ENCODE results near the gene DEGS1.

The DEGS1 gene

DNA sequence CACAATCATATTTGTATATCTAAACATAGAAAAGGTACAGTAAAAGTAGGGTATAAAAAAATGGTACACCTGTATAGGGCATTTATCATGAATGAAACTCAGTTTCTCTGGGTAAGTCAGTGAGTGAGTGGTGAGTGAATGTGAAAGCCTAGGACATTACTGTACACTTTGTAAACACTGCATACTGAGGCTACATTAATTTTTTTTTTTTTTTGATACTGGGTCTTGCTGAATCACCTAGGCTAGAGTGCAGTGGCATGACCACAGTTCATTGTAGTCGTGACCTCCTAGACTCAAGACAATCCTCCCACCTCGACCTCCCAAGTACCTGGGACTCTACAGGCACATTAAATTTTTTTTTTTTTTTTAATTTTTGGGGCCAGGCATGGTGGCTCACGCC lies 41.3 kb upstream of the DEGS1 start:
- Histone ChIP-seq H3K4ac (ENCODE audit: low read length) (no peak overlapping the region), H3K36me3 (replicated peaks in 1 of 2; ENCODE audit: control insufficient read depth in 2 of 2, insufficient read depth in 2 of 2, low read length in 2 of 2) (peaks cover 3 to 57% of the 10 kb centered on the region in 2 donors), H3K9me3 (replicated peaks in 1 of 2; ENCODE audit: control insufficient read depth in 2 of 2, insufficient read depth in 1 of 2, low read depth in 1 of 2, low read length in 2 of 2) (no peaks in the 10 kb centered on the region), H2BK5ac (ENCODE audit: low read length) (no peak overlapping the region), H3K4me2 (ENCODE audit: insufficient read depth, low read length, poor library complexity, severe bottlenecking) (no peak overlapping the region), H4K8ac (ENCODE audit: low read depth, low read length) (no peak overlapping the region), H3K27me3 (ENCODE audit: control insufficient read depth in 3 of 3, insufficient read depth in 3 of 3, low read depth in 1 of 3, low read length in 3 of 3) (no peaks in the 10 kb centered on the region), H2AK5ac (ENCODE audit: low read depth, low read length) (no peak overlapping the region), H3K23ac (ENCODE audit: low read depth, low read length, poor library complexity) (no peak overlapping the region), H4K91ac (ENCODE audit: low read depth, low read length, poor library complexity) (no peak overlapping the region), H3K4me1 (ENCODE audit: control insufficient read depth in 2 of 2, insufficient read depth in 1 of 2, low read depth in 1 of 2, low read length in 2 of 2) (no peaks in the 10 kb centered on the region), H3K18ac (ENCODE audit: low read length) (no peak overlapping the region), H2BK120ac (ENCODE audit: low read depth, low read length) (no peak overlapping the region), H3K79me1 (ENCODE audit: low read depth, low read length) (peaks cover 1% of the 10 kb centered on the region), H3K4me3 (ENCODE audit: low read length in 2 of 2) (no peak overlapping the region), H3K27ac (replicated peaks; ENCODE audit: low read length) (no peak overlapping the region), H2BK15ac (ENCODE audit: low read length) (no peak overlapping the region), H3K14ac (ENCODE audit: low read length) (no peak overlapping the region), H2BK12ac (ENCODE audit: low read length) (no peak overlapping the region), H2AFZ (ENCODE audit: low read length) (no peak overlapping the region), H3K9ac (ENCODE audit: low read depth, low read length, poor library complexity) (no peak overlapping the region)
- no CpG with 5 or more reads among the region's 3 CpGs for WGBS, 2 donors (ENCODE audit: extremely low coverage in 2 of 2, insufficient read length in 2 of 2, insufficient replicate concordance in 1 of 2)
- DNase-seq (ENCODE audit: low spot score), result no peak

GRCh38 chr1:224149709-224150108 lies 33.3 kb upstream of the DEGS1 start:
- H3K9ac ChIP-seq (ENCODE audit: low read depth, low read length, poor library complexity), result no peak overlapping the region
- H3K36me3 ChIP-seq (replicated peaks in 1 of 2; ENCODE audit: control insufficient read depth in 2 of 2, insufficient read depth in 2 of 2, low read length in 2 of 2), result peaks cover 2 to 45% of the 10 kb centered on the region in 2 donors
- no peak overlapping the region for H3K4ac ChIP-seq (ENCODE audit: low read length)
- H2BK120ac ChIP-seq (ENCODE audit: low read depth, low read length), result no peak overlapping the region
- H3K14ac ChIP-seq (ENCODE audit: low read length), result no peak overlapping the region
- no peaks in the 10 kb centered on the region for H3K9me3 ChIP-seq (replicated peaks in 1 of 2; ENCODE audit: control insufficient read depth in 2 of 2, insufficient read depth in 1 of 2, low read depth in 1 of 2, low read length in 2 of 2)
- no peak overlapping the region for H3K18ac ChIP-seq (ENCODE audit: low read length)
- no peak overlapping the region for H2AK5ac ChIP-seq (ENCODE audit: low read depth, low read length)
- H4K91ac ChIP-seq (ENCODE audit: low read depth, low read length, poor library complexity), result no peak overlapping the region
- no peaks in the 10 kb centered on the region for H3K4me1 ChIP-seq (ENCODE audit: control insufficient read depth in 2 of 2, insufficient read depth in 1 of 2, low read depth in 1 of 2, low read length in 2 of 2)
- H3K27ac ChIP-seq (replicated peaks; ENCODE audit: low read length), result no peak overlapping the region
- no peak overlapping the region for H2AFZ ChIP-seq (ENCODE audit: low read length)
- H3K27me3 ChIP-seq (ENCODE audit: control insufficient read depth in 3 of 3, insufficient read depth in 3 of 3, low read depth in 1 of 3, low read length in 3 of 3), result no peaks in the 10 kb centered on the region
- no CpG with 5 or more reads among the region's 1 CpG for WGBS, 2 donors (ENCODE audit: extremely low coverage in 2 of 2, insufficient read length in 2 of 2, insufficient replicate concordance in 1 of 2)
- H2BK12ac ChIP-seq (ENCODE audit: low read length), result no peak overlapping the region
- H4K8ac ChIP-seq (ENCODE audit: low read depth, low read length), result no peak overlapping the region
- H3K4me3 ChIP-seq (ENCODE audit: low read length in 2 of 2), result no peak overlapping the region
- H2BK15ac ChIP-seq (ENCODE audit: low read length), result no peak overlapping the region
- H3K79me1 ChIP-seq (ENCODE audit: low read depth, low read length), result peaks cover 1% of the 10 kb centered on the region
- no peak overlapping the region for H3K23ac ChIP-seq (ENCODE audit: low read depth, low read length, poor library complexity)
- H3K4me2 ChIP-seq (ENCODE audit: insufficient read depth, low read length, poor library complexity, severe bottlenecking), result no peak overlapping the region
- no peak overlapping the region for H2BK5ac ChIP-seq (ENCODE audit: low read length)
- no peak for DNase-seq (ENCODE audit: low spot score)

- H3K9ac ChIP-seq (ENCODE audit: low read depth, low read length, poor library complexity), result no peak overlapping the region
- H4K8ac ChIP-seq (ENCODE audit: low read depth, low read length), result no peak overlapping the region
- no peak overlapping the region for H2AK5ac ChIP-seq (ENCODE audit: low read depth, low read length)
- H4K91ac ChIP-seq (ENCODE audit: low read depth, low read length, poor library complexity), result no peak overlapping the region
- no peaks in the 10 kb centered on the region for H3K4me1 ChIP-seq (ENCODE audit: control insufficient read depth in 2 of 2, insufficient read depth in 1 of 2, low read depth in 1 of 2, low read length in 2 of 2)
- H2BK120ac ChIP-seq (ENCODE audit: low read depth, low read length), result no peak overlapping the region
- no peak overlapping the region for H3K23ac ChIP-seq (ENCODE audit: low read depth, low read length, poor library complexity)
- no peaks in the 10 kb centered on the region for H3K9me3 ChIP-seq (replicated peaks in 1 of 2; ENCODE audit: control insufficient read depth in 2 of 2, insufficient read depth in 1 of 2, low read depth in 1 of 2, low read length in 2 of 2)
- no peak overlapping the region for H3K18ac ChIP-seq (ENCODE audit: low read length)
- peaks cover 1% of the 10 kb centered on the region for H3K79me1 ChIP-seq (ENCODE audit: low read depth, low read length)
- H2BK5ac ChIP-seq (ENCODE audit: low read length), result no peak overlapping the region
- H3K27me3 ChIP-seq (ENCODE audit: control insufficient read depth in 3 of 3, insufficient read depth in 3 of 3, low read depth in 1 of 3, low read length in 3 of 3), result no peaks in the 10 kb centered on the region
- H2BK15ac ChIP-seq (ENCODE audit: low read length), result no peak overlapping the region
- H3K36me3 ChIP-seq (replicated peaks in 1 of 2; ENCODE audit: control insufficient read depth in 2 of 2, insufficient read depth in 2 of 2, low read length in 2 of 2), result peaks cover 2 to 47% of the 10 kb centered on the region in 2 donors
- H2AFZ ChIP-seq (ENCODE audit: low read length), result no peak overlapping the region
- H3K4ac ChIP-seq (ENCODE audit: low read length), result no peak overlapping the region
- no peak for DNase-seq (ENCODE audit: low spot score)
- no peak overlapping the region for H3K27ac ChIP-seq (replicated peaks; ENCODE audit: low read length)
- H3K14ac ChIP-seq (ENCODE audit: low read length), result no peak overlapping the region
- WGBS, 2 donors (ENCODE audit: extremely low coverage in 2 of 2, insufficient read length in 2 of 2, insufficient replicate concordance in 1 of 2), result no CpG with 5 or more reads among the region's 3 CpGs
- H2BK12ac ChIP-seq (ENCODE audit: low read length), result no peak overlapping the region
- no peak overlapping the region for H3K4me2 ChIP-seq (ENCODE audit: insufficient read depth, low read length, poor library complexity, severe bottlenecking)
- no peak overlapping the region for H3K4me3 ChIP-seq (ENCODE audit: low read length in 2 of 2)
These were observed 31.9 kb upstream of the DEGS1 start for GRCh38 chr1:224151117-224151516.

DNA sequence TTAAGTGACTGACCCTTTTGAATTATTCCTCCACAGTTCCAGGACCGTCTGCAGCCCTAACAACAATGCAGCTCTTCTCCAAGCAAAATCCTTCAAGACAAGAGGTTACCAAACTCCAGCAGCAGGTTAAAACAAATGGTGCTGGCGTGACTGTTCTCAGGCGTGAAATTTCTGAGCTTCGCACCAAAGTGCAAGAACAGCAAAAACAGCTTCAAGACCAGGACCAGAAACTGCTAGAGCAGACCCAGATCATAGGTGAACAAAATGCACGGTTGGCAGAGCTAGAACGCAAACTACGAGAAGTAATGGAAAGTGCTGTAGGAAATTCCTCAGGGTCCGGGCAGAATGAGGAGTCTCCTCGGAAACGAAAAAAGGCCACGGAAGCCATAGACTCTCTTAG lies 25.7 kb upstream of the DEGS1 start:
- no peak overlapping the region for H3K27ac ChIP-seq (replicated peaks; ENCODE audit: low read length)
- H3K4ac ChIP-seq (ENCODE audit: low read length), result no peak overlapping the region
- no peak overlapping the region for H3K4me2 ChIP-seq (ENCODE audit: insufficient read depth, low read length, poor library complexity, severe bottlenecking)
- H2AK5ac ChIP-seq (ENCODE audit: low read depth, low read length), result no peak overlapping the region
- no peak overlapping the region for H4K8ac ChIP-seq (ENCODE audit: low read depth, low read length)
- no CpG with 5 or more reads among the region's 11 CpGs for WGBS, 2 donors (ENCODE audit: extremely low coverage in 2 of 2, insufficient read length in 2 of 2, insufficient replicate concordance in 1 of 2)
- H4K91ac ChIP-seq (ENCODE audit: low read depth, low read length, poor library complexity), result no peak overlapping the region
- no peak overlapping the region for H3K14ac ChIP-seq (ENCODE audit: low read length)
- DNase-seq (ENCODE audit: low spot score), result no peak
- H3K27me3 ChIP-seq (ENCODE audit: control insufficient read depth in 3 of 3, insufficient read depth in 3 of 3, low read depth in 1 of 3, low read length in 3 of 3), result no peaks in the 10 kb centered on the region
- no peak overlapping the region for H3K18ac ChIP-seq (ENCODE audit: low read length)
- H3K9ac ChIP-seq (ENCODE audit: low read depth, low read length, poor library complexity), result no peak overlapping the region
- no peak overlapping the region for H2BK15ac ChIP-seq (ENCODE audit: low read length)
- no peak overlapping the region for H3K4me3 ChIP-seq (ENCODE audit: low read length in 2 of 2)
- no peak overlapping the region for H2BK120ac ChIP-seq (ENCODE audit: low read depth, low read length)
- H3K4me1 ChIP-seq (ENCODE audit: control insufficient read depth in 2 of 2, insufficient read depth in 1 of 2, low read depth in 1 of 2, low read length in 2 of 2), result no peaks in the 10 kb centered on the region
- H3K79me1 ChIP-seq (ENCODE audit: low read depth, low read length), result peaks cover 1% of the 10 kb centered on the region
- H2BK5ac ChIP-seq (ENCODE audit: low read length), result no peak overlapping the region
- no peak overlapping the region for H2AFZ ChIP-seq (ENCODE audit: low read length)
- H3K9me3 ChIP-seq (replicated peaks in 1 of 2; ENCODE audit: control insufficient read depth in 2 of 2, insufficient read depth in 1 of 2, low read depth in 1 of 2, low read length in 2 of 2), result no peaks in the 10 kb centered on the region
- H3K36me3 ChIP-seq (replicated peaks in 1 of 2; ENCODE audit: control insufficient read depth in 2 of 2, insufficient read depth in 2 of 2, low read length in 2 of 2), result peaks cover 13 to 84% of the 10 kb centered on the region in 2 donors
- H3K23ac ChIP-seq (ENCODE audit: low read depth, low read length, poor library complexity), result no peak overlapping the region
- H2BK12ac ChIP-seq (ENCODE audit: low read length), result no peak overlapping the region
